IMR-90 (cell line): ENCODE measurements around the gene SLC6A6.

Experiments used
- MAFK ChIP-seq: IDR thresholded peaks from 2 replicates; pipeline ENCODE4 v1.6.1; 2012; ENCODE audit warnings: low read depth, low read length, improper control_type of control experiment
- MAZ ChIP-seq: IDR thresholded peaks from 2 replicates; pipeline ENCODE4 v1.6.1; 2012; ENCODE audit warnings: low read depth, mild to moderate bottlenecking, low read length, improper control_type of control experiment, moderate library complexity, borderline replicate concordance
- MXI1 ChIP-seq: IDR thresholded peaks from 2 replicates; pipeline ENCODE4 v1.6.1; 2012; ENCODE audit warnings: low read depth, mild to moderate bottlenecking, low read length, moderate library complexity, borderline replicate concordance
- POLR2A ChIP-seq: IDR thresholded peaks from 2 replicates; pipeline ENCODE4 v1.6.1; 2012; ENCODE audit warnings: mild to moderate bottlenecking, low read depth, low read length
- RAD21 ChIP-seq: IDR thresholded peaks from 2 replicates; pipeline ENCODE4 v1.6.1; 2012; ENCODE audit warnings: low read length, improper control_type of control experiment
- RCOR1 ChIP-seq: IDR thresholded peaks from 2 replicates; pipeline ENCODE4 v1.6.1; 2012; ENCODE audit warnings: mild to moderate bottlenecking, low read length, improper control_type of control experiment; ENCODE audit not compliant: insufficient replicate concordance
- RFX5 ChIP-seq: IDR thresholded peaks from 2 replicates; pipeline ENCODE4 v1.8.0; 2012; ENCODE audit warnings: low read depth, mild to moderate bottlenecking, low read length, moderate library complexity
- SMC3 ChIP-seq: fragments of 150-350 bp; IDR thresholded peaks from 2 replicates; pipeline ENCODE4 v1.6.1; 2016; ENCODE audit warnings: low read depth, mild to moderate bottlenecking, antibody characterized with exemption, low read length, moderate library complexity
- TF ChIP-seq, protein P1 (sequence below): conservative IDR thresholded peaks from 2 replicates; pipeline ENCODE4 v1.5.1; 2012; ENCODE audit warnings: mild to moderate bottlenecking, low read depth, low read length, improper control_type of control experiment
- TF ChIP-seq, protein P2 (sequence below): fragments of 150-350 bp; IDR thresholded peaks from 2 replicates; pipeline ENCODE4 v1.6.1; 2016; ENCODE audit warnings: low read depth, mild to moderate bottlenecking, low read length, moderate library complexity, borderline replicate concordance

DNA sequence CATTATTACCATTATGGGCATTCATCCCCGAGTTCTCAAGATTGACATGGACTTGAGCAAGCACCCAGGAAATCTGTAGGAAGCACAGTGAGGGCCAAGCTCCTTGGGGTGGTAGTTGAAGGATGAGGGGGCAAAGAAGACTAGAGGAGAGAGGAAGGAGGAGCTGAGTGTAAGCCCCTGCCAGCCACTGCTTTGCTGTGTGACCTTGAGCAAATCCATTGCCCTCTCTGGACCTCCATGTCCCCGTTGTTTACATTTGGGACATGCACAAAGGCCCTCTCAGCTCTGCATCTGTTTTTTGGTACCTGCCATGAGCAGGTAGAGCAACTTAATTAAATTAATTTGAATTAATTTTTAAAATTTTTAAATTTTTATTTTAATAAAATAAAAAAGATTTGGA, 33.5 kb upstream of the SLC6A6 start:
- TF ChIP-seq, protein P1, sequence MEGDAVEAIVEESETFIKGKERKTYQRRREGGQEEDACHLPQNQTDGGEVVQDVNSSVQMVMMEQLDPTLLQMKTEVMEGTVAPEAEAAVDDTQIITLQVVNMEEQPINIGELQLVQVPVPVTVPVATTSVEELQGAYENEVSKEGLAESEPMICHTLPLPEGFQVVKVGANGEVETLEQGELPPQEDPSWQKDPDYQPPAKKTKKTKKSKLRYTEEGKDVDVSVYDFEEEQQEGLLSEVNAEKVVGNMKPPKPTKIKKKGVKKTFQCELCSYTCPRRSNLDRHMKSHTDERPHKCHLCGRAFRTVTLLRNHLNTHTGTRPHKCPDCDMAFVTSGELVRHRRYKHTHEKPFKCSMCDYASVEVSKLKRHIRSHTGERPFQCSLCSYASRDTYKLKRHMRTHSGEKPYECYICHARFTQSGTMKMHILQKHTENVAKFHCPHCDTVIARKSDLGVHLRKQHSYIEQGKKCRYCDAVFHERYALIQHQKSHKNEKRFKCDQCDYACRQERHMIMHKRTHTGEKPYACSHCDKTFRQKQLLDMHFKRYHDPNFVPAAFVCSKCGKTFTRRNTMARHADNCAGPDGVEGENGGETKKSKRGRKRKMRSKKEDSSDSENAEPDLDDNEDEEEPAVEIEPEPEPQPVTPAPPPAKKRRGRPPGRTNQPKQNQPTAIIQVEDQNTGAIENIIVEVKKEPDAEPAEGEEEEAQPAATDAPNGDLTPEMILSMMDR = no peak
- TF ChIP-seq RCOR1 (no peak), POLR2A (no peak), MAFK (no peak), RAD21 (no peak), SMC3 (no peak), MXI1 (no peak), RFX5 (no peak), MAZ (no peak)
- TF ChIP-seq, protein P2, sequence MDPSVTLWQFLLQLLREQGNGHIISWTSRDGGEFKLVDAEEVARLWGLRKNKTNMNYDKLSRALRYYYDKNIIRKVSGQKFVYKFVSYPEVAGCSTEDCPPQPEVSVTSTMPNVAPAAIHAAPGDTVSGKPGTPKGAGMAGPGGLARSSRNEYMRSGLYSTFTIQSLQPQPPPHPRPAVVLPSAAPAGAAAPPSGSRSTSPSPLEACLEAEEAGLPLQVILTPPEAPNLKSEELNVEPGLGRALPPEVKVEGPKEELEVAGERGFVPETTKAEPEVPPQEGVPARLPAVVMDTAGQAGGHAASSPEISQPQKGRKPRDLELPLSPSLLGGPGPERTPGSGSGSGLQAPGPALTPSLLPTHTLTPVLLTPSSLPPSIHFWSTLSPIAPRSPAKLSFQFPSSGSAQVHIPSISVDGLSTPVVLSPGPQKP = no peak
